Measurements from ENCODE around the gene NKAIN2.

Gene NKAIN2

DNA sequence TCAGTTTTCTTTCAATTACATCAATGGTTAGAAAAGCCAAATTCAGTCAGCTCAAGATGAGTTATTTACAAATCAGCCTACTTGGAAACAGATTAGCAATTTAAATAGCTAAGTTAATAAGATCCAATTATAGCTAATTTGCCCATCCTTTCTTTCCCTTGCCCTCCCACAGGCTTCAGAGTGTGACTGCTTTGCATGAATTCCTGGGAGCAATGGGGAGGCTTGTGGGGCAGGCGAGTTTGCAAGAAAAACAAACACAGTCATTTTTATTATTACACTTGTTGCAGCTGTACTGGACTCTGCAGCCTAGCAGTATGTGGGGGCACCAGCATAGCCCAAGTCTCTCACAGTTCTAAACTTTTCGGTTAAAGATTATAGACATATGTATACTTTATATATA is 219.0 kb downstream of the NKAIN2 start:
- DNase-seq (ENCODE audit: low read depth in 2 of 3, low spot score in 1 of 3), result no peak

DNA sequence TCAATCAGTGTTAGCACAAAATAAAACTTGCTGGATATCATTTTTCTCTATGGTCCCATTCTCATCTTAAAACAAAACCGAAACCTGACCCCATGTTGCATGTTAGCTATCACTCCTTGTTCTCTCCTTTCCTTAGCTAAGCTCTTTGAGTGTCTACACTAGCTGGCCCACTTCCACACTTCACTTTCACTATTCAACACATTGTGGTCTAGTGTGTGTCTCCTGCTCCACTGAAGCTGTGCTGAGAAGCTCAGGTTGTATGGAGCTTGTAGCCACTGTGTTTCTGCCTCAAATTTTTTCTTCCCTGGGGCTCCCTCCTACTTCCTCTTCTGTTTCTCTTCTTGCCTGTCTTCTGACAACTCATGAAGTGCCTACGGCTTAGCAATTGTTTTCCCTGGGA is 223.0 kb downstream of the NKAIN2 start:
- no peak for DNase-seq (ENCODE audit: low read depth in 2 of 3, low spot score in 1 of 3)

DNA sequence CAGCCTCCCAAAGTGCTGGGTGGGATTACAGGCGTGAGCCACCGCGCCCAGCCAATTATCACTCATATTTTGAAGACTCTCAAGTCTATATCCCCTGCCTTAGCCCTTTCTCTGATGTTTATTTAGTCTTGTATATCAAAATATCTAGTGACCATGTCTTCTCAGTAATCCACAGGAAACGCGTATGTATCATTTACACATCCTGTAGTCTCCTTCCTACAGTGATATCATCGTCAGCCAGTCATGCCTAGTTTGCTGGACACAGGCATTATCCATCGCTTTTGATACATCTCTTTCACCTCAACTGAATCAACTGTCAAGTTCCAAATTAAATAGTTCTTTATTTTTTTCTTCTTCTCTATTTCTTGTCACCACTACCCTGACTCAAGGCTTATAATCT is 223.7 kb downstream of the NKAIN2 start:
- DNase-seq (ENCODE audit: low read depth in 2 of 3, low spot score in 1 of 3), result no peak

DNA sequence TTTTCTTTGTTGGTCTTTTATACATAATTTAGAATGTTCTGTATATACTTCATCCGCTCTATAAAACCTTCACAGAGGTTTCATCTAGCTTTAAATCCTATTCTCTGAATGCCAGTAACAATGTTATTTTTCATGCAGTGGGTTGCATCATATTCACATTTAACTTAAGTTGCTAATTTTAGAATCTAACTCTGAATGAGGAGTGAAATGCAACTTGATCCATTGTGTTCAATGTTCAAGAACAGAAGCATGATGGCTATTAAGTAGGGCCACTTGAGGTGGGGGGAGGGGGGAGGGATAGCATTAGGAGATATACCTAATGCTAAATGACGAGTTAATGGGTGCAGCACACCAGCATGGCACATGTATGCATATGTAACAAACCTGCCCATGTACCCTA is 224.5 kb downstream of the NKAIN2 start:
- DNase-seq (ENCODE audit: low read depth in 2 of 3, low spot score in 1 of 3), result no peak

DNA sequence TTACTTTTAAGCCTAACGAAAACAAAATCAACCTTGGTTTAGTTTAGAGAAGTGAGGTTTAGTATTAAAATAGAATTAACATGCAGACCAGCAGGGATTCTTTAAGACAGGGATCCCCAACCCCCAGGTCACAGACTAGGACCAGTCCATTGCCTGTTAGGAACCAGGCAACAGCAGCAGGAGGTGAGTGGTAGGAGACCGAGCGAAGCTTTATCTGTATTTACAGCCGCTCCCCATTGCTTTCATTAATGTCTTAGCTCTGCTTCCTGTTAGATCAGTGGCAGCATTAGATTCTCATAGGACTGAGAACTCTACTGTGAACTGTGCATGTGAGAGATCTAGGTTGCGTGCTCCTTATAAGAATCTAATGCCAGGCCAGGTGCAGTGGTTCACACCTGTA is 225.9 kb downstream of the NKAIN2 start:
- no peak for DNase-seq (ENCODE audit: low read depth in 2 of 3, low spot score in 1 of 3)

DNA sequence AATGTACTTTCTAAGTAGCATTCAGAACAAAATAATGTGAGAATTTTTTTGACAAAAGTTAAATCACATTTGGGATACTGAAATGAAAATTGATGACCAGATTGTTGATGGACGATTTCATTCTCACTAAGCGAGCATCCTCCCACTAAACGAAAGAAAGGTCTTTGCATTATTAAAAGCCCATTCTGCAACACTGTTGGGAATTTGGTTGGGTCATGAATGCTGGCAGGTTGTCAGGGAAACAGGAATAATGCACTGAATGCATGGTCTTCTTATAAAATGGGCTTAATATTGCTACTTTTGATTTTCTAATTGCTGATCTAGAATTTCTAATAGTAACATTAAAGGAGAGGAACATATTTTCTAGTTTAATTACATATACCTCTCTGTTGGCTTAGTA is 229.8 kb downstream of the NKAIN2 start:
- no peak for DNase-seq (ENCODE audit: low read depth in 2 of 3, low spot score in 1 of 3)

DNA sequence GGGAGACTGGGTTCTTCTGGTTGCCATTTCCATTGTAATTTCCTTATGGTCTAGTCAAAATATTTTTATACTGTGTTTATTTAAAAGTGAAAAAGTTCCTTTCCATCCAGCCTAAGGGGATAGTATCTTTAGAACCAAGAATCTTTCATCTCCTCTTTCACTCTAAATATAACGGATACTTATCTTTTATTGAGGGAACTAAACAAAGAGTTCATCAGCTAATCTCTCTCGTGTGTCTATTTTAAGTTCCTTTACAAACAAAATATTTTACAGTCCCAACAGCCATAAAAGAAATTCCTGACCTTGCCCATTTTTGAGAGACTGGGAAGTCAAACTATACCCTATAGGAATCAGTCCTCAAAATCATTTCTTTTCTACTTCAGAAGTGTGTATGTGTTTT is 232.7 kb downstream of the NKAIN2 start:
- no peak for DNase-seq (ENCODE audit: low read depth in 2 of 3, low spot score in 1 of 3)

DNA sequence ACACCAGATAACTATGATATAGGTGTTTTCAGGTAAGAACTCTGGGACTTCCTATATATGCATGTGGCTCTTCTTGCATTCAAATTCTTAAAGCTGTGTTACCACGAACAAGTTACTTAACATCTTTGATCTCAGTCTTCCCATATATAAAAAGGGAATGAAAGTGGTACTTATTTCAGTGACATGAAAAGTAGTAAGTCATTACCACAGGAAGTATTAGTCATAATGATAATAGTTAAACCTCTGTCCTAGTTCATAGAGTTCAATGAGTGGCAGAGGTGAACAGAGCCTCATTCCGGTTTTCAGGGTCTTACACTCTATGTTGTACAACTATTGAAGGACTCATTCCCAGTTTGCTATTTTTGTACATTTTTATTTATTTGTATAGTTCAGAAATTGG is 237.0 kb downstream of the NKAIN2 start:
- DNase-seq (ENCODE audit: low read depth in 2 of 3, low spot score in 1 of 3), result no peak

DNA sequence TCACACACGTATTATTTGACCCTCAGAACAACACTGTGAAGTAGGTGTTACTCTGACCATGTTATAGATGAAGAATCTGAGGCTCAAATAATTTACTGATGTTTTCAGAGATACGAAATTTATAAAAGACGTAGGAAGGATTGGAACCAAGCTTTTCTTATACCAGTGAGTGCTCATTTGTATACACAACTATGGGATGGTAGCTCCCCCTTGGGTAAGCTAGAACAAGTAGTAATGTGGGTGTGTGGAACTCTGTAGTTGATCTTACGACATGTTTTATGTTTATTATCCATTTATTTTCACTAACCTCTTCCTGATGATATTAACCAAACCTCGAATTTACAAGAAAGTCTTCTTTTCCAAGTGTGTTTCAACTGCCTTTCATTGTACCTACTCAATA is 248.5 kb downstream of the NKAIN2 start:
- DNase-seq (ENCODE audit: low read depth in 2 of 3, low spot score in 1 of 3), result no peak

DNA sequence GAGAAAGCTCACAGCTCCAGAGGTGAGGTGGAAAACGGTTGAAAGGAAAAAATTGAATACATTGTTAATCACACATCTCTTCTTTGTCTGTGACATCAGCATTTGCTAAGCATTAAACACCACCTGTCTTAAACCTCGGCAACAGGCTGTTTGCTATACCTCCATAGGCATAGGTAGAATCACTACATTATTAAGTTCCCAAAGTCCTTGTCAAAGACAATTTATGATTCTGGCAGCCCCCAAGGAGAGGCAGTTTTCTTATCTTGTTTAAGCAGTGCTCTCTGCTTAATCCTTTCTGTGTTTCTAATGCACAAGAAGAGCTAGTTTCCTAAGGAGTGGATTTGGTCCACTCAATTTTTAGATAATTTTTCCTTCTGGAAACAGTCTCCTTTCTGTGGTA is 249.7 kb downstream of the NKAIN2 start:
- DNase-seq (ENCODE audit: low read depth in 2 of 3, low spot score in 1 of 3), result no peak

DNA sequence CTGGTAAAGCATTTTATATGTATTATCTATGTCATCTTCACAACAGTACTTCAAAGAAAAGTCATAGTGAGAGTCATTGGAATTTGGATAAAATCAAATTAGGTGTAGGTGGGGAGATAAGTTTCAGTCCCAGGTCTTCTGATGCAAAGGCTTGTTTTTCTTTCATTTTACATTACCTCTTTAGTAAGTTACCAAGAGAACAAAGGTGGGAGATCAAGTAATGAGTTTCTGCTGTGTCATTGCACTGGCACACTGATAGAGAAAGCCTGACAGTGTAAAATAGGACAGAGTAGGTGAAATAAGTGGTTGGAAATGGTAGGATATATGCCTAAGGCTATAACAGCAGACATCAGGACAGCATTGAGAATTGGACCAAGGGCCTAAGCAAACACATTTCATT is 250.4 kb downstream of the NKAIN2 start:
- no peak for DNase-seq (ENCODE audit: low read depth in 2 of 3, low spot score in 1 of 3)

DNA sequence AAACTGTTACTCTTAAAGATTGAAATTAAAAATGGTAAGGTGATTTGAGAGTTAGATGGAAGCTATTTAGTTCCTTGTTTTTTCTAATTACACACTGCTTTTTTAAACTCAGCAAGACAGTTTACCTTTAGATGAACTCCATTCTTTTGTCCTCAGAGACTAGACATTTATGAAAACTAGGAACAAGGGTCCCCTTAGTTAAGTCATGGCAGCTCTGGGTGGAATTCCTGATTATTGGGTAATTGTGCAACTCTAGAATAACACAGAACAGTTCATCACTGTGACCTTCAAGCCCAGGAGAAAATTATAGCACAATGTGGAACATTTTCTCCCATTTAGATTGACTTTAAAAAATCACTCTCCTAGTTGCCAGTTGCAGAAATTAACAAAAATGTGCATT is 251.7 kb downstream of the NKAIN2 start:
- no peak for DNase-seq (ENCODE audit: low read depth in 2 of 3, low spot score in 1 of 3)

DNA sequence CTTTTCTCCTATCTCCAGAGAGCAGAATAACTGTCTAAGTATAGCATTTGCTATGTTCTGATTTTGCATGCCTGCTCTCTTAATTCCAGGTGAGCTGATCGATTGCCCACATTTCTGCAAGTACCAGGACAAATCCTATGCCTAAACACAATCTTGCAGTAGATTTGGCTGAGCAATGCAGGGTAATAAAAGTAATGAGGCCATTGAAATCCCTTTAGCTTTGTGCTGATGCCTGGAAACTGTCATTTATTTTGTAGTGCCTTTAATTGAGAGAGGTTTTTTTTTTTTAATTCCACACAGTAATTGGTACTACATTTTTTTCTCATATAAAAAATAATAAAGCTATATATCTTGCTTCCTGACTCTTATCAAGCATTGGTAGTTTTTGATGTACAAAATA is 252.3 kb downstream of the NKAIN2 start:
- no peak for DNase-seq (ENCODE audit: low read depth in 2 of 3, low spot score in 1 of 3)

DNA sequence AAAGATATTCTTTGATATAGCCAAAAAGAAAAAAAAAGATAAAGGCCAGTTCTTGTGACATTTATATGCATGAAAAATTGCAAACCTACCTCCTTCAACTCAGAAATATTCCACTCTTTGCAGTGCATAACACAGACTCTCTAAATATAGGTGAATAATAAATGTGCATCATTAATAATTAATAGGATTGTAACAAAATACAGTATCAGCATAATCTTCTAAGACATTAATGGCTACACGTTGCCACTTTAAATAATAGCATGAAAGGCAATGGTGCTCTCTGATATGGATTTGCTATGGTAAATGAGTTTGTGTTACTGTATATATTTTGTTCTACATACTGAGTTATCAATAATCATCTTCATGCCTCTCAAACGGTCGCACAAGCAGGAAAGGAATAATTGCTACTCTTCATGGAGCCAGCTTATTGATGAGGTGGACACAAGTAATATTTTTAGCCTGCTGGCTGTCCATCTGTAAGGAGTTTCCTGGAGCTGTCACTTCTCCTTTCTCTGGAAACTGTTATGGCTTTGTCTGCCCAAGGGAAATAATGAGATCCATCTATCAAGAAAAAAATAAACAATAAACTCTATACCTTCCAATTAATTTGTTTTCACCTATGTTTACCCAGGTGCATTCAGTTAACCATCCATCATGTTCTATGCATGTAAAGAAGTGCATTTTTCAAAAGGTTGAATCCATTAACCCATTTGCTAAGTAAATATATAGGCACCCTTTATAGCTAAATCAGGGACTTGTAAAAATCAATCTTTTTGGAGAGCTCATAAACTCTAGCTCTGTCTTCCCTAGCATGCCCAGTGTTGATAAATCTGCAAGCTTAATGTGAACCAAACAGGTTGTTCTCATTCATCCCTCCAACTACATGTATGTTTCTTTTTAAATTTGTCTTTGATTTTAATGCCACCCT is 253.0 kb downstream of the NKAIN2 start:
- DNase-seq (ENCODE audit: low read depth in 2 of 3, low spot score in 1 of 3), result no peak

DNA sequence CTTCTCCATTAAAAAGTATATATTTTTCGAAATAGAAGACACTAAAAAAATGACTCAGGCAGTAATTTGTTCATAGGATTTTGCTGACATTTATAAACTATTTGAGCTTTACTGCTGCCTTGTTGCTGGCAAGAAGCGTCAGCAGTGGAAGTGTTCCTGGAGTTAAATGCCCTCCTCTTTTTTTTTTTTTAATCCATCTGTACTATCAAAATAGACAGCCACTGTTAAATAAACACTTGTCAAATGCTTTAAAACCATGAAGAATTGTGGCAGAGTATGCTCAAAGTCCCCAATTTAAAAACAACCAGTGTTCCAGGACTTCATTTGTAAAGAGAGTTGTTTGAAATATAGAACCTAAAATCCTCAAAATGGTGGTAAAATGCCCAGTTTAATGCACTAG is 253.8 kb downstream of the NKAIN2 start:
- DNase-seq (ENCODE audit: low read depth in 2 of 3, low spot score in 1 of 3), result no peak

DNA sequence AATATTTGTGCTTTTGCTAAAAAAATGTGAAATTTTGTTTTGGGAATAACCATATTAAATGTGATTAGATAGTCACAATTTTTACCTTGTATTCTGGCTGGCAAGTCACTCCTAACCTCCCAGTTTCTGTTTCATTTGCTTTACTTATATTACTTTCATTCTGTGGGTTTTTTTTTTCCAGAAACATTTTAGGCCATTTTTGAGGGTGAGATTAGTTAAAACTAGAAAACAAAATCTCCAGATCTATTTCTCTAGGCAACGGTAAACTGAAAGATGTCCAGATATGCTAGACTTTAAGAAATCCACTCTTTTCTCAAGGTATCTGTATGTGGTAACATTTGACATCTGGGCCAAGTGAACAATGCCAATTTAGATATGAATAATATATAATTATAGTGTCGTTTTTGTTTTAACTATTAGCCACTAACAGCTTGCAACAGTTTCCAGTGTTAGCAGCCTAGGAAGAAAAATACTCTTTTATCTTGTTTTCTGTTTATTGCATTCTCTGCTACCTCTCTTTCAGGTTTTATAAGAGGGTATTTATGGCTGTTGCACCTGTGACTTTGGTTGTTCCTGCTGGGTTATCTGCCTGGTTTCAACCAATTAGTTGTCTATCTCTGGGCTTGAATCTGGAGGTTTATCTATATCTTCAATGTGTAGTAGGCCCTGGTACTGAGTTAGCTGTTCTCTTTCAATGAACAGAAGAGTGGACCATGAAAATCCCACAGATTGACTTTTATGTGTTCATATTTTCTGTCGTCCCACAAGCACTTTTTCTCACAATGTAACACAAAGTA is 260.9 kb downstream of the NKAIN2 start:
- no peak for DNase-seq (ENCODE audit: low read depth in 2 of 3, low spot score in 1 of 3)

DNA sequence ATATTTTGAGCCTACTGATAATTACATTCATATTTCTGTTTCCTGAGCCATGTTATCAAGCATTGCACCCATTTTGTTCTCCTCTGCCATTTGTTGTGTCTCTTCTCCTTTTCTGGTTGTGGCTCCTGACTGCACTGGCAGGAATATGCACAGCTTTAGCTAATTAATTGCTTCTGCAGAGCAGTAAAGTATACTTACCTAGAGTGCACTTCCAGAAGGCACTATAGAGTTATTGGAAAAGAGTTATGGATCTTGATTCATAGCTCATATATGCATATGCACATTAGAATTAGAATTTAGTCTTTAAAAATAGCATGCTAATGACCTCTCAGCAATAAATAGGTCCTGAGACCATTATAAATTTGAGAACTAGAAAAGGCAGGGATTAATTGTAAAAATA is 262.6 kb downstream of the NKAIN2 start:
- no peak for DNase-seq (ENCODE audit: low read depth in 2 of 3, low spot score in 1 of 3)

DNA sequence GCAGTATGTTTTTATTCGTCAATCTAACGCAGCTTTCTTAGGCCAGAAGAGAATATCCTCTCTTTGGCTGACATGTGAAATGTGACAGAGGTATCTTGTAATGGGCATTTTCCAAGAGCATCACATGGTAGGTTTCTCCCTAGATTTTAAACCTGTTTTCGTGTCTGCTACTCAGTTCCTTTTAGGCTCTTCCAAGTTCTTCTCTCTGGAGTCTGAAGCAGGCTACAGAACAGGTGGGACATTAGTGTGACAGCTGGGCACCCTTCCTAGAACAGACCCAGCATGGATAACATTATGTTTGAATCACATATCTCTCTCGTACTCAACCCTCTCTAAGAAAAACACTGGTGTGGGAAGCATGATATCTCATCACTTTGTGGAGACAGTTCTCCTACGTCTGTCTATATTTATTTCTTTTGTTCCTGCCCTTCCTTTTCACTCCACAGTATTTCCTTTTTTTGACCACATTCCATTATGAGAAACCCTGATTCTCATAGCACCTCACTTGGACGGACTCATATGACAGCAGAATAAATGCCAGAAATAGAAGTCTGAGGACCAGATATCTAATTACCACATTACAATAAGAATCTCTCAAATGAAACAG is 263.4 kb downstream of the NKAIN2 start:
- DNase-seq (ENCODE audit: low read depth in 2 of 3, low spot score in 1 of 3), result no peak

DNA sequence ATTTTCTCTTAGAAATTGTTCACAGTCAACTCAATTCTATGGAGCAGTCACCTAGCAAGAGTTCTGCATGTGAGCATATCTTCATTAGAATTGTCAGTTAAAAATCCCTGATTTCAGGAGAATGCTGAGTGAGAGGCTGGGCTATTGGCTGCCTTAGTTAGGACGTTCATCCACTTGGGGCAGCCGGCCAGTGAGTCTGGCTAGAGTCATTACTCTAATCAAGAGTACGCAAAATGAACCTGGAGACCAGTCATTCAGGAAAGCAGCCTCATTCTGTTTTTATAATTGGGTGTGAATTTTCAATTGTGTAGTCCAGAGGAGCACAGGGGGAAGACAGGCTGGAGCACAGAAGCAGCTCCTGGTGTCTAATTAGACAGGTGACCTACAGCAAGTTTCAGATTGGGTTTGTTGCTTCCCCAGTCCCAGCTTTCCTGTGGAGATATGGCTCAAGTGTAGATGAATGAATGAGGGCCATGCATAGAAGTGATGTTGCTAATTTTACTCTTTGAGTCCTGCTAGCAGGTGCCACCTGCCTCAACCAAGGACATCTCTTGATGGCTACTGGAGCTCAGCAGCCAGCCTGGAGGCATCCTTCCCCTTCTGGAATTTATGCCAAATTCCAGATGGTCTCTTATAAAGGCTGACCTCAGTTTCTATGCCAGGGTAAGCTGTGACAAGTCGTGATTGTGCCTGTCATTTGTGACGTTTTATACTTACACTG is 265.7 kb downstream of the NKAIN2 start:
- no peak for DNase-seq (ENCODE audit: low read depth in 2 of 3, low spot score in 1 of 3)

DNA sequence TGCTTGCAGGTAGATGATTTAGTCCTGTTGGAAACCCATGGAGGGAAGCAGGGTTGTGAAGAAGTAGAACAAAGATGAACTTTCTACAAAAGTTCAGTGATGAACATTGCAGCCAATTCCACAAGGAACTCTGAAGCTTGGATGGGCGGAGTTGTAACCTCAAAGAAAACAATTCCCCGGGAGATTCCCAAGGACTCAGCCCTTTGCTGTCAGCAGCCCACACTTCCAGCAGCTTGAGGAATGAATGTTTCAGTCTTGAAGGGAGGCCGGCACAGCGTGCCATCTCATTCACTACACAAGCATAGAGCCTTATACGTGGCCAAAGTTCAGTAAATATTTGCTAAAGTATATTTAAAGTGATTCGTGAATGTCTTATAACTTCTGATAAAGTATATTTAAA is 269.4 kb downstream of the NKAIN2 start:
- no peak for DNase-seq (ENCODE audit: low read depth in 2 of 3, low spot score in 1 of 3)

DNA sequence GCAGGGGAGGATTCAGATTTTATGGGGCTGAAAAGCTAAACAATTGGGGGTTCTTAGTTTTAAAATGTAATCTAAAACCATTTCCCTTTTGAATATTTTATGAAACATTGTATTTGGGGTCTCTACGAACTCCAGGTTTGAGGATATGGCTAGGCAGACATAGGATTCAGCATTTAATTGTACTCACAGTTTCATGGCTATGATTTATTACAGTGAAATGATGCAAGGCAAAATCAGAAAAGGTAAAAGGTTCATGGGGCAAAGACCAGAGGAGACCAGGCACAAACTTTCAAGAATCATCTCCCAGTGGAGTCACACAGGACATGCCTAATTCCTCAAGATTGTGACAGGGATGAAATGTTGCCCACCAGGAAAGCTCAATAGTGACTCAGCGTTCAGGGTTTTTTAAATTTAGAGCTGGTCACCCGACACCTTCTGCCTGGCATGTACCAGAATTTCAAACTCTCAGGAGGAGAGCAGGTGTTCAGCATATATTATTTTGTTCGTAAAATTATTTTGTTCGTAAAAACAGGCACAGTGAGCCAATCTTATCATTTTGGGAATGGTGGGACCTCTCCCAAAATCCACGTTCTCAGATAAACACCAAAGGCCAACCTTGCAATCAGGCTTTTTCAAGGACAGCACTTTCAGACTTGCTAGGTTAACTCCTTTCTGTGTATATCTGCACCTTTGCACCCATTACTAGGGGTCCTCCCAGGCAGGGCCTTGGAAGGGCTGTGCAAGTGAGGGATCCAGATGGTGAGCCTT is 270.3 kb downstream of the NKAIN2 start:
- no peak for DNase-seq (ENCODE audit: low read depth in 2 of 3, low spot score in 1 of 3)

Data from stimulated activated CD4-positive, alpha-beta T cell treated with anti-CD3 and anti-CD28 coated beads, Interleukin-12 subunit alpha, Interleukin-12 subunit beta, amount 100 ng/mL, for 48 hours (primary cell).